NOMO-1 treated with DMSO at 0.1 percent for 48 hours (cell line): Measurements from ENCODE around the gene PDE10A.

Source experiments
- DNase-seq: peaks from one replicate; lab custom pipeline; 2025; ENCODE audit not compliant: unreplicated experiment; lab: John Stamatoyannopoulos, UW

Gene PDE10A

DNA sequence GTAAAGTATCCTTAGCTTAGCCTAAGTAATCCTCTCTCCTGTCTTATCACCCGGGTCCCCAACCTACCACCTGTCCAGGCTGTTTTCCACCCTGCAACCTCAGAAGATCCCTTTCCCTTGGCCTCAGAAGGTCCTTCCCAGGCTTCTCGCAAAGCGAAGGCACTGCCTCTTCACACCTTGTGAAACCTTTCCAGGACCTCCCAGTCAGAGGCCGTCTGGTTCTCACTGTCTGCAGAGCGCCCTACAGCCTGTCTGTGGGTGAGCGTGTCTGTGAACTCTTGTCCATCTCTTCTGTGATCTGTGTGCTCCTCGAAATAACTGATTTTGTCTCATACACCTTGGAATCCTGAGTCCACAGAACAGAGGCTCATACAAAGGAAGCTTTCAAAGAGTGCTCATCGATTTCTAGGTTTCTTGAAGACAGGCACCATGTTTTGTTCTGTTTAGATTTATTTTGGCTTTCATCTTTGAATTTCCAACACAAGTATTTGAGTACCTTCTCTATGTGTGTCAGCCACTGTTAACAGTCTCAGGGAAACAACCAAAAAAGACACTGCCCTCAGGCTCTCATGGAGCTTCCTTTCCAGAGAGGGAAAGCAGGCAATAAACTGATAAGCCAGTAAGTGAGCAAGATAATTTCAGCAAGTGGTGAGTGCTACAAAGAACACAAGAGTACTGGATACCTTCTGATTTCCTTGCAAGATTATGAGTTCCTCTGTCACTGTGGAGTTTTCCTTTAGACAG, 6.3 kb downstream of the PDE10A start:
- DNase-seq = no peak

DNA sequence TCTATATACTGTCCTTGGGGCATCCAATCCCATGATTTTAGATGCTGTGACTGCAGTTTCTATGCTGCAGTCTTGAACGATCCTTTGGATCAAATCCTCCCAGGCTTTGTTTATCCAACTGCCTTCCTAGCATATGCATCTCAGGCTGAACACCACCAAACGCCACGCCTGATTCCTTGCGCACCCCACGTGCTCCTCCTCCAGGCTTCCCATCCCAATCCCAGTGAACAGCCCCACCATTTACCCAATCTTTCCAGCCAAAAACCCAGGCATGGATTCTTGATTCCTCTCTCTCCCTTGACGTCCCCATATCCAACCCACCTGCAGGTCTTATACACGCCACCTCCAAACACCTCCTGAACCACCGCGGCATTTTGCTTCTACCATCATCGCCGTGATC, 7.8 kb downstream of the PDE10A start:
- no peak for DNase-seq

DNA sequence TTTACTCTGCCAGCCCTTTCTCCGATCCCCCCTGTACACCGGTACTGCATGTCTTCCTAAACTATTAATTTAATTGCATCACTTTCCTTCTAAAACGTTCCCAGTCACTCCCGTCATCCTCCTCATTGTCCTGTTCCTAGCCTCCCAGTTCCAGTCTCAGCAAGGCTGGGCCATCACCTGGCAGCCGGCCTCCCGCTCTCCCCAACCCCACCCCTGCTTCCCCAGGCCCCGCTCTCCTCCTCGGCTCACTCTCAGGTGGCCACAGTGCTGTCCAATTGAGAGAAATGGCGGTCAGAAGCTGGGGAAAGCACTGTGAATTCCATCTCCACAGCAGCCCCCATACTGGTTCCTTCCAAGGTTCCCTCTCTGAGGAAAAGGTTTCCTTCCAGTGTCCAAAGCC, 8.9 kb downstream of the PDE10A start:
- DNase-seq = no peak

DNA sequence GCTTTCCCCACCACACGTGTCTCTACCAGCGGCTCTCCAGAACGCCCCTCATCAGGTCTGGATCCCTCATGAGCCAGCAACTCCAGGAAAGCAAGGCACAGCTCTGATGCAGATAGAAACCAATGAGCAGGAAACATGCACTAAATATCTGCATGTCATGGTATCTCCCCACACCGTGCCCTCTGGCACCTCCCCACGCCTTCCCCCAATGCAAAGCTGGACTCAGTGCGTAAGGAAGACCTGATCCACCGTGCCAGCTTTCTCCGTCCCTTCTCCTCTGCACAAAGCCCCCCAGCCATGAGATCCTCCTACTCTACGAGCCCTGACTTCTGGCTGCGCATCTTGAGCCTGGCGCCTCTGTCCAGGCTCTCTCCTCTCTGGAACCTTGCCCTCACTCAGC, 9.4 kb downstream of the PDE10A start:
- DNase-seq = no peak

DNA sequence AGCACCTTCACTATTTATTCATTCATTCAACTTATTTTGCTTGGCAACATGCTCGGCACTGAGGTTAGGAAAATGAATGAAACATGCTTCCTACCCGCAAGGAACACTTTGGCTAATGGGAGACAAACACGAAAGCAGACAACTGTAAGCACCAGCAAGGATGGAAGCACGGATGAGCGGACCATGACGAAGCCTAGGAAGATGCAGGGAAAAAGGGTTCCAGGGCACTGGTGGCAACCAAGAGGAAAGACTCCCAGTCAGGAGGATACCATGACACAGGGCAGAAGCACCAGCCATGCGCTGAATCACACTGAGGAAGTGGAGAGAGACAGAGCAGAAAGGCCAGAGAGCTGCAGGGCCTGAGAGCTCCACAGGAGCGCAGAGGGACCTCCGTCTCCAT, 9.8 kb downstream of the PDE10A start:
- DNase-seq = no peak

DNA sequence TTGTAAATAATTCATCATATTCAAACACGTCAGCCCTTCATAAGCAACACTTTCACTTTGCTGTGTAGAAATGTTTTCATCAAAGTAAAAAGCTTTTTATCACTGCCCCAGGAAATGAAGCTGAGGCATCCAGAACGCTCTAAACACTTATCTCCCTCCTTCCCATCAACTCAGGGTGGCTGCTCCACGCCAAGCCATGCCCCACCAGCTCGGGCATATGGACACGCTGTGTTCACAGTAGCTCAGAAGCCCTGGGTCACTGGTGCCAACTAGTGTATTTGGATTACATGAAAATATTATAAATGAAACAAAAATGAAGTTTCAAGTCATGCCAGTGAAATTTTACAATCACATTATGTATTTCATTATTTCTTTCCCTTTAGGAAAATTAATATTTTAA, 10.3 kb downstream of the PDE10A start:
- no peak for DNase-seq

DNA sequence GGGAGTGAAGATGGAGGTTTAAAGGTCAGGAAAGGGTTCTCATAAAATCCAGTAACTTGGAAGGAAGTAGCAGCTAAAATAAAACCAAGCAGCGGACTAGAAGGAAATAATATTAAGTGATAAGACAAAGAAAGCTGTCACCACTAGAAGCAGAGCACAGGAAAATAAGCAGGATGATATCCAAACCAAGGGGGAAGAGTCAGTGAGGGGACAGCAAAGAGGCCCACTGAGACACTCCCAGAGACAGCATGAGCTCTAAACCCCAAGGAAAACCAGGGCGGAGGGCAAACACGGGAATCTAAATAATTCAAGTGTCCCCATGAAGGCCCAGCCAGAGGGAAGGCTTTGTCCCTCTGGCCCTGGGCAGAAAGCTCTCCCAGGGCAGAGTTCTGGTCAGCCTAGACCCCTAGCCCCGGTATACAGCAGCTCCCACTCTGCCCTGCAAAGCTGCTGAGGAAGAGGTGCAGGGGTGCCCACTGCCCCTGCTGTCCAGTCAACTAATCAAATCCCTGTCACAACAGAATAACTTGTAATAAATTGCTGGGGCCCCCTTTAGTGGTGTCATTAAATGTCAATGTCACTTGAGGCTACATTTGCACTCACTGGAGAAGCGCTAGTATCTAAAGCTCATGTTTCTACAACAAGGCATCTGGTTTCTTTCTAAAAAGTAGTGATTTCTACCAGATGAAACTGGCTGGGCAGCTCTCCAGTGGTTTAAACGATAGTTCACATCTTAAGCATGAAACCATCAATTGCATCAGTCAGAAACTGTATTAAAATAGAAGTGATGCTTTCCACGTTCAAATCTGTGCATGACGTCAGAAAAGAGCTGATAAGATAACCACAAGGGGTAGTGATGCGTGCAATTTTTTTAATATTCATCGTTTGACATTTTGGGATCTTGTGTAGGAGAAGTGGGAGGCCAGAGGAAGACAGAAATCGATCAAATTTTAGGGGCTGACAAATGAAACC, 13.6 kb downstream of the PDE10A start:
- no peak for DNase-seq

DNA sequence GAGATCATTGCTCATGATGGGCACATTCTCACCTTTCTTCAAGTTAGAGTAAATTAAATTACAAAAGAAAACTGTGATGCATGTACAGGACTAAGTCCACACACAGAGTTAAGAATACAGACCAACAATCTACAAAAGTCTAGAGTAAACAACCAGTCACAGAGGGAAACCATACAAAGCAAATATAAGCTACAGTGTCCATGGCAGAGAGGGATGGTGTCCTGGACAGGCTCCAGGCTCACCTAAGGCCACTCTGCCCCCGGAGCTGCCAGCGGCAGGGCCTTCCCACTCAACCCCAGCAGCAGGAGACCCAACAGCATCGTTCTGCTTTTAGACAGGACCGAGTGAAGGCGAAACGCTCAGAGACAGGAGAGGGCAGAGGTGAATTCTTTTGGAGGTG, 16.0 kb downstream of the PDE10A start:
- DNase-seq = no peak

DNA sequence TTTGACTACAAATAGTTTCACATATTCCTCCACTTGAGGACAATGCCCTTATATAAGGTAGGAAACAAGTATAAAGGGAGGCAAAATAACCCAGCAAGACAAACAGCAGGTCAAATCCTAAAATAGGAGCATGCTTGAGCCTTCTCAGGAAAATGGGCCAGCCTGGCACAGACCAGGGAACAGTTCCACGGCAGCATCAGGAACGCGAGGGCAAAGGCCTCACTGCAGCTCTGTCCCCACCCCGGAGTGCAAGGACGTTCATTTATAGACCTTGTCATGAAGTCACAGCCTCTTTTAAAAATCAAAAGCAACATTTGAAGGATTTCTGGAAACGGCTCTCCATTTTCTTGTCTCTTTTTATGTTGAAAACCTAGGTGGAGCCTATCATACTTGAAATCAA, 17.1 kb downstream of the PDE10A start:
- DNase-seq = no peak

DNA sequence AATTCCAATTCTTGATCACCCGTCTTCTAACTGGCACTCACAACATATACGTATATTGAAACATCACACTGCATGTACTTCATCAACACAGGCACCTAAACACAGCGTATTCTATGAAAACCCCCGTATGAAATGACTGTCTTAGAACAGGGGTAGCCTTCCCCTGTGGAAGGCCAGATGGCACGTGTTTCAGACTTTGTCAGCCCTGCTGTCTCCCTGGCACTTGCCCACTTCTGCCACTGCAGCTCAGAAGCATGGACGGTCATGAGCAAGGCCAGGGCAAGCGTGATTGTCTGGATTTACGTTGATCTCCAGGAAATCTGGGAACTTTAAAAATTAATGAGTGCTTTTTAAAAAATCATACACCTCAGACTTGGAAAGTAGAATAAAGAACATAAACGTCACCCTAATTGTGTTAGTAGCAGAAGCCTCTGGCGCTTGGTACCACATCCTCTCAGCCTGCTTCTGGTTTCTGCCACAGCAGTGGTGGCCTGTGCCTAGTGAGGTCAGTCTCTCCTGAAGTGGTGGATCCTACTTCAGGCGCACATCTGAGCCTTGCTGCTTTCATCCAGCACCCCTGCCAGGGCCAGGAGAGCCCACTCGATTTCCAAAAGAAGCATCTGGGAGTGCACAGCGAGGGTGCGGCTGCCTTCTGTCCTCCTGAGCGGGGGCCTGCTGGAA, 18.3 kb downstream of the PDE10A start:
- DNase-seq = no peak

DNA sequence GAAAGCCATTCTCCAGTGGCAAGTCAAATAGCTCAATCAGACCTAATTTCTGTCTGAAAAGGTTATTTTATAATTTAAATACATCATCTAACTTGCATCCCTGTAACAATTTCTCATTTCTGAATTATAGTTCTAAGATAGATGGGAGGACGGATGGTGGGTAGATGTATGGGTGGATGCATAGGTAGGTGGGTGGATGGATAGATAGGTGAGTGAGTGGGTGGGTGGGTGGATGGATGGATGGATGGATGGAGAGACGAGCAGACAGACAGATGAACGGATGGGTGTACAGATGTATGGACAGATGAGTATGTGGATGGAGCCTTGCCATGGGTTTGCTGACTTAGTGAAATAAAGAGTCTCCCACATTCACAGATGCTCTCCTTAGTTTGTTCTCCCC, 20.0 kb downstream of the PDE10A start:
- DNase-seq = no peak

DNA sequence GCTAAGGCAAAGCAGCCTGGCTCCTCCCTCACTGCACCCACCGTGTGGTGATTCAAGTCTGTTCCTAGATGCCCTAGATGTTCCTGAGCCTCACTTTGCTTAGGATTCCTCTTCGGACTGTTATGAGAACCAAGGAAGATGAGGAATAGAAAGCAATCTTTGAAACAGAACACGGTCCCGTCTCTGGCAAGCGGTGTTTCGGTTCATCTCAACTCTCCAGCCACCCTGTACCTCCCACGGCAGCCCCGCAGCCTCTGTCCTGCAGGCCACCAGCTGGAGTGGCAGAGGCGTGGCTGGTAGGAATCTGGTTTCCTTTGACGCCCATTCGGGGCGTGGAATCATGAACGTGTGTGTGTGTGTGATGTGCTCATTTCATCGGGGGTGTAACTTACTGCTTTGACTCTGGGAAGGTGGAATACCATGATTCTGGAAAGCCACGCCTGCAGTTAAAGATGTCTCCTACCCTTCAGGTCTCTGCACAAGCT, 21.3 kb downstream of the PDE10A start:
- no peak for DNase-seq

DNA sequence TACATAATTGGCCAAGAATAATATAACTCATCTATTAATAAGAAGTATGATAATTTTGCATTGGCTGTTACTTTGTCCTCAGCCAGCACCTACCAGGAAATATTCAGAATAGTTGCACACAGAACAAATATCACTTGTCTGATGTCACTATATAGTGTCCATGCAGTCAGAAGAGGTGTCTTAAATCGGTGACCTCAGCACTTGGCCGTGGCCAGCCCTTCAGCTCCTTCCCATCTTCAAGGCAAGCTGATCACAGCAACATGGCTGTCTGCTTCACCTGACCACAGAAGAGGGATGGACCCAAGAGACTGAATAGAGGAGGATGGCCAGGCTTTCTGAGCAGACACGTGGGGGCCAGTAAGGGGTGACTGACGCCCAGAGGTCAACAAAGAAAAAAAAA, 22.2 kb downstream of the PDE10A start:
- DNase-seq = no peak

DNA sequence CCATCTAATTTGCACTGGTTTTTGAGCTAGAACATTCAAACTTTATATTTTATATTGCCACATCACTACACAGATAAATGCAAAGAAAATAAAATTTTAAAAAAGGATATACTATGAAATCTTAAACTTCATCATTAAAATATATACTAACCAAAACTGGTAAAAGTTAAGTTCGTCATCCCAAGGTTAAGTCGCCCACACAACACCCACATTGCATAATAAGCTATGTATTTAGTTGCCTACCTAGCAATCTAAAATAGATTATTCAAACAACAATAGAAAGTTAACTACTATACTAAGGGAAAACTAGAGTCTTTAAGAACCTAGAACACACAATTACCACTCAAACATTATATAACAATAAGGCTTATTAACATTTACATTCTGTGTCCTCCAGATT, 24.5 kb downstream of the PDE10A start:
- DNase-seq = no peak

DNA sequence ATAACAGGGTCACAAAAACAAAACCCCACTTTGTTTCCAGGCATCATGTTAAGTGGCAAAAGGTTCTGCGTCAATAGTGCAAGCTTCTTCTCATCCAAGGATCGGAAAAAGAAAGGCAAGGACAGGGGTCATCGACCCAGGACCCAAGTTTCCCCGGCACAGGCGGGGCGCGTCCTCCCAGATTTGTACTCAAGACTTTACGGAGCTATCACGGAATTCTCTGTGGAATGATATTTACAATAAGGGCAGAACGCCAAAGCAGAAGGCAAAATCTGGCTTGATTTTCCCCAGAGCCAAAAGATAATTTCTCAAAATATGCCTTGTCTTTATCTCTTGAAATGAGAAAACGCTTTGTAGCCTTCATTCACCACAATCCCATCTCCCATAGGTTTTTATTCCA, 25.5 kb downstream of the PDE10A start:
- DNase-seq = no peak

DNA sequence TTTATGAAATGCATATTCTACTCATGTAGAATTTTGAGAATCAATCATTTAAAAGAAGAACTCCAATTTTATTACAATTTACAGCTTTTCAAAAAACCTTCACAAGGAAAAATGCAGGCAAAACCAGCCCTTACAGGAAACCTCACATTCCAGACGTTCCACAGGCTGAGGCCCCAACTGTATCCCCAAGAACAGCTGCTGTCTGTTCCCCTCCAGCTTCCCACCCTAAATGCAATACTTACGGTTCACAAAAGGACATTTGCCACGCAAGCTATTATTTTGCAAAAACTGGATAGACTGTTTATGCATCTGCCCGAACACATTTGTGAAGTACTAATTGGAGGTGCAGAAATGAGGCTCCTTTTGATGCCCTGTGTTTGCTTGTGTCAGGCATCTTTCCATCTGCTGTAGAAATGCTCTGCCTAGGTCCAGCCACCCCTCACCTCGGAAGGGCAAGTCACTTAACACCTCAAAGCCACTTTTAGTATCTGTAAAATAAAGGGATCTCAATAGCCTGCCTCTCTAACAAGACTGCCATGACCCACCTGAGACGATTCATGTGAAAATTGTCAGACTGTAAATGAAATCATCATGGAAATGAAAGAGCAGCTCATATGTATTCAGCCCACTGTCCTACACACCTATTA, 26.5 kb downstream of the PDE10A start:
- no peak for DNase-seq

DNA sequence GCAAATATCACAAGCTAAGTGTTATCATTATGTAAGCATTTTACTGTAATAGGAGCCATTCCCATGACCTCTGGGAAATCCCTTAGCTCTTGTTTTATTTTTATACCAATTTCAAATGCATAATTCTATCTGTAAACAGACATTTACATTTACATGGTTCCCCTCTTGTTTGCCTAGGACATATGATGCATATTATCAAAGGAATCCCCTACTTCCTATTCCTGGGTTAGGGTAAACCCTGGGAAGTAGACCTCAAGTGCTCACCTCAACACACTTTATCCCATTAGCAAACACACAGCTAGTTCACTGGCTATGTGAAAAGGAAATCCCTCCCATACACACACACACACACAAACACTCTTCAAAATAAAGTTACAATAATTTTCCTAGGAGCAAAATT, 27.1 kb downstream of the PDE10A start:
- no peak for DNase-seq

DNA sequence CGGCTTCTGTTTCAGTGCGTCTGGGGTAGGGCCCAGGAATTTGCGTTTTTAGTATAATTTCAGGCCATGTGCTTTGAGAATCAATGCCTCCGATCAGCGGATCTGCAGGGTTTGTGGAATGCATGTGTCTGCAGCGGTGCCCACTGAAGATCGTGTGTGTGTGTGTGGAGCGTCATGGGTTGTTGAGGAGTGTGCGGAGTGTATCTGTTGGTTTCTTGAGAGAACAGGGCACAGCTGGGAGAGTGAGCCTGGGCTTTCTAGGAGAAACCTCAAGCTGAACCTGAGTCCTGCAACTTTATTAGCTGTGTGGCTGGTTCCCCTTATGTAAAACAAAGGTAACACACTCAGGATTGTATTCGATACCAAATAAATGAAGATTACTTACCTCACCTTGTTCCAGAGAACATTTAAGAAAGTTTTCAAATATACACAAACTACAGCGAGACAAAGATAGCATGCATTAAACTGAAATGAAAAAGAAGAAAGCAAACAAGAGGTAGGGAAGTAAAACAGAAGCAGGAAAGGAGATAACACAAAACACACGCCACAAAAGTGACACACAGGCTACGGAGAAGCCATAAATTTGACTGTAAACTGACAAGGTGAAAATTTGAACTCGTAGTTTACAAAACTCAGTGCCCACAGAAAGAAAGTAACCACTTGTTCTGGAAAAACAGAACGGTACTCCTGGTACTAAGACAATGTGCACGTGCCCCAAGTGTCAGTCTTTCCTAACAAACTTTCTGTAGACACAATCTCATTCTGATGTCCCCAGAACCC, 28.8 kb downstream of the PDE10A start:
- no peak for DNase-seq

DNA sequence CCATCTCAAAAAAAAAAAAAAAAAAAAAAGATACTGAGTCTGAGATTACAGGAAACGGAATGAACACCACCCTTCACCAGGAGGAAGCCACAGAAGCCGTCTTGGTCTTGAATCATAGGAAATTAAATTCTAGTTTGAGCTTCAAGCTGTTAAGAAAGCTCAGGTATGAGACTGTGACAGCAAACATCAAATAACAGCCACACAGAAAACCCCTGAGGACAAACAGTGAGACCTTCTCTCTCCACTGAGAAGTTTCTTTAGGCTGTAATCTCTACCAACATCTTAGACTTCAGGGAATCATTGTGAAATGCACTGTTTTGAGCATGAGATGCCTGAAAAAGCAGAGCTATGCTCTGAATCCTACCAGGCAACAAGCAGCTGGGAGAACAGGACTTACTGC, 30.8 kb downstream of the PDE10A start:
- no peak for DNase-seq

DNA sequence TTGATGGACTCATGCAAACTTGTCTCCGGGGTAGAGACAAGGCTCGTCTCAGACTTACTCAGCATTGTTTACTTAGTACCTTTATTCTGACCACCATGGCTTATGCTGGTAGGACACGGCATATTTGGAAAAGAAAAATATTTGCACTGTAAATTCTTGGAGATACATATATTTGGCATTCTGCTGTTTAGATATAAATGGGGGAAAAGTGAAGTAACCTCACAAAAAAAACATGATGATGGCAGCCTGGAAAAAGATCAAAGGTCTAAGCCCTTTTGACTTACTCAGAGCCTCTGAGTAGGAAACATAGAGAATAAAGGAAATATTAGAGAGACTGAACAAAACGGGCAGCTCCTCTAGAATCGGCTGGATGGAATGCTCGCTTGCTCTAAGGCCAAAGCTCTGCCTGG, 32.5 kb downstream of the PDE10A start:
- no peak for DNase-seq
